Neural cell (in vitro differentiated cells): Measurements from ENCODE around the gene RUFY4. TPM values are rescaled to one million over a fixed set of nuclear protein-coding genes. Genes with fewer than 3 reads are reported as not detected.
"Not testable (repeated sequence)": the region's sequence is repeated elsewhere in the genome, so short reads cannot be mapped to it uniquely, and the experiment has no call there.

ENCODE experiments used
- H2AFZ ChIP-seq: fragments of 200-600, 300-800 bp; sonication (generic), shearing (Covaris generic); 2 replicates; pipeline ENCODE4 v1.6.0; 2014; ENCODE audit warnings: low read depth, mild to moderate bottlenecking, antibody characterized with exemption, low read length, moderate library complexity
- H3F3A ChIP-seq: fragments of 200-600 bp; shearing (Covaris generic); 2 replicates; pipeline ENCODE4 v1.6.1; 2016; ENCODE audit warnings: mild to moderate bottlenecking, moderate library complexity, mixed read lengths, antibody characterized with exemption, low read length; ENCODE audit not compliant: insufficient read depth, poor library complexity, severe bottlenecking
- H3K27ac ChIP-seq: fragments of 200-600, 300-800 bp; sonication (generic), shearing (Covaris generic); 2 replicates; pipeline ENCODE4 v1.5.1; 2014; ENCODE audit warnings: mild to moderate bottlenecking, low read length, moderate library complexity
- H3K27me3 ChIP-seq: fragments of 300-800, 200-600 bp; sonication (generic), shearing (Covaris generic); 2 replicates; pipeline ENCODE4 v1.6.0; 2014; ENCODE audit warnings: mild to moderate bottlenecking, low read depth, low read length, moderate library complexity; ENCODE audit not compliant: insufficient read depth
- H3K36me3 ChIP-seq: fragments of 300-800, 200-600 bp; sonication (generic), shearing (Covaris generic); 2 replicates; pipeline ENCODE4 v1.5.1; 2014; ENCODE audit warnings: mild to moderate bottlenecking, antibody characterized with exemption, low read length, moderate library complexity; ENCODE audit not compliant: insufficient read depth
- H3K4me2 ChIP-seq: fragments of 300-800, 200-600 bp; sonication (generic), shearing (Covaris generic); 2 replicates; pipeline ENCODE4 v1.6.0; 2014; ENCODE audit warnings: mild to moderate bottlenecking, low read length
- H3K4me3 ChIP-seq: fragments of 300-800, 200-600 bp; sonication (generic), shearing (Covaris generic); 2 replicates; pipeline ENCODE4 v1.5.1; 2014; ENCODE audit warnings: mild to moderate bottlenecking, low read length, moderate library complexity
- H3K79me2 ChIP-seq: fragments of 200-600 bp; shearing (Covaris generic); replicated peaks from 2 replicates; pipeline ENCODE4 v1.6.0; 2014; ENCODE audit warnings: mild to moderate bottlenecking, low read length, moderate library complexity; ENCODE audit not compliant: insufficient read depth
- H3K9ac ChIP-seq: fragments of 300-800, 200-600 bp; sonication (generic), shearing (Covaris generic); 2 replicates; pipeline ENCODE4 v1.6.1; 2016; ENCODE audit warnings: mild to moderate bottlenecking, low read length, mixed read lengths
- H3K9me2 ChIP-seq: fragments of 200-600 bp; shearing (Covaris generic); 2 replicates; pipeline ENCODE4 v1.6.1; 2016; ENCODE audit warnings: mild to moderate bottlenecking, low read length, mixed read lengths; ENCODE audit not compliant: insufficient read depth
- H3K9me3 ChIP-seq: fragments of 200-600, 300-800 bp; sonication (generic), shearing (Covaris generic); 2 replicates; pipeline ENCODE4 v1.6.1; 2016; ENCODE audit warnings: mild to moderate bottlenecking, mixed run types, low read length, moderate library complexity, mixed read lengths
- H4K20me1 ChIP-seq: fragments of 200-600 bp; shearing (Covaris generic); 2 replicates; pipeline ENCODE4 v1.6.1; 2016; ENCODE audit warnings: mild to moderate bottlenecking, mixed run types; ENCODE audit not compliant: insufficient read depth
- EP300 ChIP-seq: fragments of 450-650 bp; conservative IDR thresholded peaks from 2 replicates; pipeline ENCODE4 v1.6.1; 2014; ENCODE audit warnings: antibody characterized with exemption, mild to moderate bottlenecking, moderate library complexity; ENCODE audit not compliant: poor library complexity, severe bottlenecking
- EZH2 ChIP-seq: fragments of 200-600, 300-800 bp; shearing (Covaris generic), sonication (generic); IDR thresholded peaks from 2 replicates; pipeline ENCODE4 v1.6.1; 2014; ENCODE audit warnings: antibody characterized with exemption, low read length, borderline replicate concordance, mild to moderate bottlenecking; ENCODE audit not compliant: insufficient read depth, poor library complexity, severe bottlenecking
- MXI1 ChIP-seq: fragments of 450-650 bp; conservative IDR thresholded peaks from 2 replicates; pipeline ENCODE4 v1.6.1; 2014; ENCODE audit warnings: antibody characterized with exemption, mild to moderate bottlenecking; ENCODE audit not compliant: poor library complexity, severe bottlenecking
- POLR2AphosphoS5 ChIP-seq: IDR thresholded peaks from 2 replicates; pipeline ENCODE4 v1.6.1; 2012
- RAD21 ChIP-seq: fragments of 450-650 bp; conservative IDR thresholded peaks from 2 replicates; pipeline ENCODE4 v1.6.1; 2014; ENCODE audit warnings: antibody characterized with exemption, mild to moderate bottlenecking, moderate library complexity
- SMC3 ChIP-seq: fragments of 450-650 bp; conservative IDR thresholded peaks from 2 replicates; pipeline ENCODE4 v1.6.1; 2014; ENCODE audit warnings: antibody characterized with exemption, mild to moderate bottlenecking, moderate library complexity; ENCODE audit not compliant: poor library complexity
- TAF1 ChIP-seq: IDR thresholded peaks from 2 replicates; pipeline ENCODE4 v1.6.1; 2012; ENCODE audit warnings: low read depth
- polyA plus RNA-seq: library from polyadenylated mRNA; depleted of rRNA; stranded (reverse); fragments of >200 nt; gene quantifications from 2 replicates; pipeline ENCODE4 v1.2.3, GENCODE V29; 2014
- TF ChIP-seq, protein P1 (sequence below): IDR thresholded peaks from 2 replicates; pipeline ENCODE4 v1.6.1; 2012; ENCODE audit warnings: borderline replicate concordance
- TF ChIP-seq, protein P2 (sequence below): fragments of 450-650 bp; IDR thresholded peaks from 2 replicates; pipeline ENCODE4 v1.5.1; 2014; ENCODE audit warnings: antibody characterized with exemption, mild to moderate bottlenecking, moderate library complexity; ENCODE audit not compliant: poor library complexity, severe bottlenecking

Gene RUFY4
- polyA plus RNA-seq, 1 donor from 2014 or later, result not detected

DNA sequence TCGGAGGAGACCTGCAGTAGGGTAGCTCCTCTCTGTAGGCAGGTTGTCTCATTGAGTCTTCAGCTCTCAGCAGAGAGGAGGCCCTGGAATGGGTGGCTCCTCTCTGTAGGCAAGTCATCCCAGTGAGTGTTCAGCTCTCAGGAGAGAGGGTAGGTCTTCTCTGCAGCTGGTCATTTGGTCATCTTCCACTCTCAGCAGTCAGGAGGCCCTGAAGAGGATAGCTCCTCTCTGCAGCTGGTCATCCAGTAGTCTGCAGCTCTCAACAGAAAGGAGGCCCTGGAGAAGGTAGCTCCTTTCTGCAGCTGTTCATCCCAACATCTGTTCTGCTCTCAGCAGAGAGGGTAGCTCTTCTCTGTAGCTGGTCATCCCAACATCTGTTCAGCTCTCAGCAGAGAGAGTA is 26.0 kb upstream of the RUFY4 start:
- TF ChIP-seq SMC3, result no peak
- no peak for TF ChIP-seq POLR2AphosphoS5
- no peak for TF ChIP-seq RAD21
- TF ChIP-seq, protein P1, sequence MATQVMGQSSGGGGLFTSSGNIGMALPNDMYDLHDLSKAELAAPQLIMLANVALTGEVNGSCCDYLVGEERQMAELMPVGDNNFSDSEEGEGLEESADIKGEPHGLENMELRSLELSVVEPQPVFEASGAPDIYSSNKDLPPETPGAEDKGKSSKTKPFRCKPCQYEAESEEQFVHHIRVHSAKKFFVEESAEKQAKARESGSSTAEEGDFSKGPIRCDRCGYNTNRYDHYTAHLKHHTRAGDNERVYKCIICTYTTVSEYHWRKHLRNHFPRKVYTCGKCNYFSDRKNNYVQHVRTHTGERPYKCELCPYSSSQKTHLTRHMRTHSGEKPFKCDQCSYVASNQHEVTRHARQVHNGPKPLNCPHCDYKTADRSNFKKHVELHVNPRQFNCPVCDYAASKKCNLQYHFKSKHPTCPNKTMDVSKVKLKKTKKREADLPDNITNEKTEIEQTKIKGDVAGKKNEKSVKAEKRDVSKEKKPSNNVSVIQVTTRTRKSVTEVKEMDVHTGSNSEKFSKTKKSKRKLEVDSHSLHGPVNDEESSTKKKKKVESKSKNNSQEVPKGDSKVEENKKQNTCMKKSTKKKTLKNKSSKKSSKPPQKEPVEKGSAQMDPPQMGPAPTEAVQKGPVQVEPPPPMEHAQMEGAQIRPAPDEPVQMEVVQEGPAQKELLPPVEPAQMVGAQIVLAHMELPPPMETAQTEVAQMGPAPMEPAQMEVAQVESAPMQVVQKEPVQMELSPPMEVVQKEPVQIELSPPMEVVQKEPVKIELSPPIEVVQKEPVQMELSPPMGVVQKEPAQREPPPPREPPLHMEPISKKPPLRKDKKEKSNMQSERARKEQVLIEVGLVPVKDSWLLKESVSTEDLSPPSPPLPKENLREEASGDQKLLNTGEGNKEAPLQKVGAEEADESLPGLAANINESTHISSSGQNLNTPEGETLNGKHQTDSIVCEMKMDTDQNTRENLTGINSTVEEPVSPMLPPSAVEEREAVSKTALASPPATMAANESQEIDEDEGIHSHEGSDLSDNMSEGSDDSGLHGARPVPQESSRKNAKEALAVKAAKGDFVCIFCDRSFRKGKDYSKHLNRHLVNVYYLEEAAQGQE, result no peak
- TF ChIP-seq, protein P2, sequence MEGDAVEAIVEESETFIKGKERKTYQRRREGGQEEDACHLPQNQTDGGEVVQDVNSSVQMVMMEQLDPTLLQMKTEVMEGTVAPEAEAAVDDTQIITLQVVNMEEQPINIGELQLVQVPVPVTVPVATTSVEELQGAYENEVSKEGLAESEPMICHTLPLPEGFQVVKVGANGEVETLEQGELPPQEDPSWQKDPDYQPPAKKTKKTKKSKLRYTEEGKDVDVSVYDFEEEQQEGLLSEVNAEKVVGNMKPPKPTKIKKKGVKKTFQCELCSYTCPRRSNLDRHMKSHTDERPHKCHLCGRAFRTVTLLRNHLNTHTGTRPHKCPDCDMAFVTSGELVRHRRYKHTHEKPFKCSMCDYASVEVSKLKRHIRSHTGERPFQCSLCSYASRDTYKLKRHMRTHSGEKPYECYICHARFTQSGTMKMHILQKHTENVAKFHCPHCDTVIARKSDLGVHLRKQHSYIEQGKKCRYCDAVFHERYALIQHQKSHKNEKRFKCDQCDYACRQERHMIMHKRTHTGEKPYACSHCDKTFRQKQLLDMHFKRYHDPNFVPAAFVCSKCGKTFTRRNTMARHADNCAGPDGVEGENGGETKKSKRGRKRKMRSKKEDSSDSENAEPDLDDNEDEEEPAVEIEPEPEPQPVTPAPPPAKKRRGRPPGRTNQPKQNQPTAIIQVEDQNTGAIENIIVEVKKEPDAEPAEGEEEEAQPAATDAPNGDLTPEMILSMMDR, result no peak
- no peak for TF ChIP-seq TAF1
- TF ChIP-seq EZH2, result no peak
- no peak for TF ChIP-seq MXI1
- no peak for TF ChIP-seq EP300
- Histone ChIP-seq H3K27ac (no peak overlapping the region), H3K4me3 (no peak overlapping the region), H3K79me2 (no peaks in the 10 kb centered on the region), H3K9ac (no peak overlapping the region), H2AFZ (no peak overlapping the region), H3K9me2 (no peaks in the 10 kb centered on the region), H3K27me3 (no peaks in the 10 kb centered on the region), H3K4me2 (no peak overlapping the region), H3K9me3 (no peaks in the 10 kb centered on the region), H3F3A (no peaks in the 10 kb centered on the region), H4K20me1 (no peaks in the 10 kb centered on the region), H3K36me3 (no peaks in the 10 kb centered on the region)

DNA sequence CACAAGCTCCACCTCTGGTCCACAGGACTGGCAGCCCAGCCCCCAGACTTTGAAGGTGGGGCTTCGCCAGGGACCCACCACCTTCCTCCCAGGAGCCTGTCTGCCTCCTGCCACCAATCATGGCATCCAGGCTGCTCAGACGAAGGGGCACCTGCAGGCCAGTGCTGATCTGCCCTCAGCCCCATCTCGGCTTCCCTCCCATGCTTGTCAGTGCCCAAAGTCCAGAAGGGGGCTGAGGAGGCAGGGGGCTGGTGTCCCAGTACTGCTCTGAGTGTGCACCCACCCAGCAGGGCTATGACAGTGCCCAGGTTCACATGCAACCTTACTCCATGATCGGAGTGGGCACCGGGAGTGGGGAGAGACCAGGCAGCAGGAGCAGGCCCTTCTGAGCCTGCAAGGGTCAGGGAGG is 25.3 kb upstream of the RUFY4 start:
- TF ChIP-seq, protein P1, result no peak
- TF ChIP-seq RAD21 (no peak), TAF1 (no peak), MXI1 (no peak), SMC3 (no peak), EZH2 (no peak), POLR2AphosphoS5 (no peak), EP300 (no peak)
- TF ChIP-seq, protein P2, result no peak
- H3F3A ChIP-seq, result no peaks in the 10 kb centered on the region
- no peak overlapping the region for H2AFZ ChIP-seq

DNA sequence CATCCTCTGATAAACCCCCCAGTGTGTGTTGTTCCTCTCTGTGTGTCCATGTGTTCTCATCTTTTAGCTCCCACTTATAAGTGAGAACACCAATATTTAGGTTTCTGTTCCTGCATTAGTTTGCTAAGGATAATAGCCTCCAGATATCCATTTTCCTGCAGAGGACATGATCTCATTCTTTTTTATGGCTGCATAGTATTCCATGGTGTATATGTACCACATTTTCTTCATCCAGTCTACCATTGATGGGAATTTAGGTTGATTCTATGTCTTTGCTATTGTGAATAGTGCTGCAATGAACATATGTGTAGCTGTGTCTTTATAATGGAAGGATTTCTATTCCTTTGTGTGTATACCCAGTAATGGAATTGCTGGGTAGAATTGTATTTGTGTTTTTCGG is 24.5 kb upstream of the RUFY4 start:
- H2AFZ ChIP-seq, result not testable (repeated sequence)

More for the DNA sequence above, 25.3 kb upstream of the RUFY4 start:
- H3K9me2 ChIP-seq, result no peaks in the 10 kb centered on the region
- H4K20me1 ChIP-seq, result no peaks in the 10 kb centered on the region
- H3K9ac ChIP-seq, result no peak overlapping the region
- H3K27me3 ChIP-seq, result no peaks in the 10 kb centered on the region
- H3K27ac ChIP-seq, result no peak overlapping the region
- no peaks in the 10 kb centered on the region for H3K36me3 ChIP-seq
- no peaks in the 10 kb centered on the region for H3K9me3 ChIP-seq
- no peak overlapping the region for H3K4me2 ChIP-seq
- H3K79me2 ChIP-seq, result no peaks in the 10 kb centered on the region
- H3K4me3 ChIP-seq, result no peak overlapping the region

More for the DNA sequence above, 24.5 kb upstream of the RUFY4 start:
- H3K79me2 ChIP-seq, H3K9me2 ChIP-seq, H3K4me2 ChIP-seq, H3K4me3 ChIP-seq, H3K36me3 ChIP-seq, H3K9me3 ChIP-seq, H3K27ac ChIP-seq, H3F3A ChIP-seq, H3K27me3 ChIP-seq, H3K9ac ChIP-seq, H4K20me1 ChIP-seq: not testable (repeated sequence)
